PFSK-1 (cell line): ENCODE data around the gene RAB11FIP3.

Source experiments
- FOXP2 ChIP-seq: optimal IDR thresholded peaks from 2 replicates; pipeline ENCODE3; 2011; ENCODE audit warnings: borderline replicate concordance, control low read depth, inconsistent platforms; ENCODE audit not compliant: insufficient read depth; ENCODE audit errors: extremely low read length, extremely low read depth
- POLR2AphosphoS5 ChIP-seq: IDR thresholded peaks from 2 replicates; pipeline ENCODE4 v1.6.1; 2012; ENCODE audit warnings: low read depth, mild to moderate bottlenecking, control low read depth, low read length, moderate library complexity
- REST ChIP-seq, 2 experiments: IDR thresholded peaks; 2 replicates each; pipeline versions ENCODE4 v1.6.1 to v1.8.0; 2011 to 2012; ENCODE audit warnings: low read depth in 2 of 2, low read length in 2 of 2, control low read depth in 1 of 2, inconsistent platforms in 1 of 2, mild to moderate bottlenecking in 1 of 2, moderate library complexity in 1 of 2; ENCODE audit not compliant: insufficient read depth in 1 of 2
- SIN3A ChIP-seq: IDR thresholded peaks from 2 replicates; pipeline ENCODE4 v1.6.1; 2012; ENCODE audit warnings: mild to moderate bottlenecking, low read length, moderate library complexity, borderline replicate concordance; ENCODE audit not compliant: insufficient read depth
- TAF1 ChIP-seq: IDR thresholded peaks from 2 replicates; pipeline ENCODE4 v1.6.1; 2012; ENCODE audit warnings: low read length, control low read depth, borderline replicate concordance; ENCODE audit not compliant: insufficient read depth

RAB11FIP3 gene

GRCh38 chr16:450785-451512, 25.5 kb downstream of the RAB11FIP3 start:
- no peak for TF ChIP-seq POLR2AphosphoS5

- TF ChIP-seq POLR2AphosphoS5 (no peak), SIN3A (no peak), REST (IDR thresholded peaks at IDR 0.05; ENCODE audit: insufficient read depth in 1 of 2, low read depth in 2 of 2, low read length in 2 of 2) (no peak), TAF1 (no peak), FOXP2 (no peak)
These were observed 29.0 kb downstream of the RAB11FIP3 start for GRCh38 chr16:454397-454940.

GRCh38 chr16:455453-455852, 30.0 kb downstream of the RAB11FIP3 start:
- TF ChIP-seq FOXP2 (no peak), TAF1 (no peak), SIN3A (no peak), POLR2AphosphoS5 (no peak), REST (IDR thresholded peaks at IDR 0.05; ENCODE audit: insufficient read depth in 1 of 2, low read depth in 2 of 2, low read length in 2 of 2) (no peak)

GRCh38 chr16:456891-457483, 31.5 kb downstream of the RAB11FIP3 start:
- TF ChIP-seq REST (IDR thresholded peaks at IDR 0.05; ENCODE audit: insufficient read depth in 1 of 2, low read depth in 2 of 2, low read length in 2 of 2) (no peak), SIN3A (no peak), TAF1 (no peak)

- TF ChIP-seq TAF1 (no peak), POLR2AphosphoS5 (no peak), REST (IDR thresholded peaks at IDR 0.05; ENCODE audit: insufficient read depth in 1 of 2, low read depth in 2 of 2, low read length in 2 of 2) (no peak), SIN3A (no peak), FOXP2 (no peak)
These were observed 32.4 kb downstream of the RAB11FIP3 start for GRCh38 chr16:457732-458400.
